ENCODE data around the gene BHLHE41.

- TF ChIP-seq YY1 (IDR thresholded peaks at IDR 0.05; ENCODE audit: low read depth) (no peak), POLR2AphosphoS5 (IDR thresholded peaks at IDR 0.05; ENCODE audit: low read depth, low read length) (no peak), CTCF (IDR thresholded peaks at IDR 0.05) (no peak), RFX5 (IDR thresholded peaks at IDR 0.05; ENCODE audit: low read length) (no peak), TAF1 (IDR thresholded peaks at IDR 0.05; ENCODE audit: borderline replicate concordance, low read depth, low read length) (no peak), EP300 (IDR thresholded peaks at IDR 0.05; ENCODE audit: borderline replicate concordance in 1 of 2, low read depth in 1 of 2, low read length in 1 of 2) (no peak)
These were observed 29.7 kb downstream of the BHLHE41 start for GRCh38 chr12:26095186-26095585.
